NOMO-1 (cell line): ENCODE results near the gene ADH5.
"Not testable (repeated sequence)": the region's sequence is repeated elsewhere in the genome, so short reads cannot be mapped to it uniquely, and the experiment has no call there.

Experiments used
- DNase-seq, 2 experiments: peaks; one replicate each; lab custom pipeline; 2025; ENCODE audit not compliant: unreplicated experiment in 2 of 2; lab: John Stamatoyannopoulos, UW

Gene ADH5

GRCh38 chr4:99088481-99089365, at the start of gene ADH5:
Gene ADH5 (minus strand): TSS chr4:99088788. CDS start chr4:99088700, 88 bp downstream.
- peak; percentile 68 to 78 for DNase-seq

GRCh38 chr4:99136329-99136728, 47.7 kb upstream of the ADH5 start:
- no peak for DNase-seq

GRCh38 chr4:99135541-99136162, 47.1 kb upstream of the ADH5 start:
- no peak for DNase-seq

DNA sequence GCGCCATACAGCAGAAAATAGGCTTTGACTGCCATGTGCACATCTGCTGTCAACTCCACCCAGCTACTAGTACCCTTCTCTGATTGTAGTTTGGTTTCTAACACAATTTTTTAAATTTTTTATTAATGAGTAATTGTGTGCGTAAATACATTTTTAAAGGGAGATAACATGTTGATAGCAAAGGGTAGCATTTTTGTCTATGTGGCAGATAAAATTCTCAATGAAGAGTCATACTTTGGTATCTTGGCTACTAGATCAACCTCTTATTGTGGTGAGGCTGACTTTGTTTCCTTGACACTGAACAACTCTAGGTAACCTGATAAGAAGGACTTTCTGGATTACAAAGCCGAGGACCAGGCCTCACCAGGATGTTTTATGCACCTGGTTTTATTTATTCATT, 46.0 kb upstream of the ADH5 start:
- DNase-seq = no peak

GRCh38 chr4:99131378-99131777, 42.8 kb upstream of the ADH5 start:
- DNase-seq = no peak

- DNase-seq = no peak
These were observed 37.8 kb upstream of the ADH5 start for GRCh38 chr4:99126376-99126775.

- DNase-seq = no peak
These were observed 32.4 kb upstream of the ADH5 start for GRCh38 chr4:99121008-99121407.

GRCh38 chr4:99120501-99120900, 31.9 kb upstream of the ADH5 start:
- no peak for DNase-seq

GRCh38 chr4:99117876-99118693, 29.5 kb upstream of the ADH5 start:
- no peak for DNase-seq

- DNase-seq = not testable (repeated sequence)
These were observed 28.7 kb upstream of the ADH5 start for GRCh38 chr4:99117122-99117841.

GRCh38 chr4:99109286-99109685, 20.7 kb upstream of the ADH5 start:
- not testable (repeated sequence) for DNase-seq

DNA sequence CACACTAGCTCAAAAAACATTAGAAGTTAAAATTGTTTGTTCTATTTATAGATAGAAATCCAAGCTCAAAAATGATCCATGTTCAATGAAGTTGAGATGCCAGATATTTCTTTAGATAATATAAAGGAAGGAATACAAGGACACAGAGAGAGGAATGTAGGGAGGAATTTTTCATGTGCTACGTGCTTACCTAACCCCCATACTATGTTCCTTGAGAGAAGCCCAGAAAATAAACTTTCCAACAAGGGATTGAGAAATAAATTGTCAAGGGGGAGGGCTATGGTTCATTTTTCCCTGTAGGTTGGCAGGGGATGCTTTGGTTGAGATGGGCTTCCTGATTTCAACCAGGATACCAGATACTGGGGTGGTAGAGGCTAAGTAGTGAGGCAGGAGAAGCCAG, 15.6 kb upstream of the ADH5 start:
- DNase-seq = no peak

DNA sequence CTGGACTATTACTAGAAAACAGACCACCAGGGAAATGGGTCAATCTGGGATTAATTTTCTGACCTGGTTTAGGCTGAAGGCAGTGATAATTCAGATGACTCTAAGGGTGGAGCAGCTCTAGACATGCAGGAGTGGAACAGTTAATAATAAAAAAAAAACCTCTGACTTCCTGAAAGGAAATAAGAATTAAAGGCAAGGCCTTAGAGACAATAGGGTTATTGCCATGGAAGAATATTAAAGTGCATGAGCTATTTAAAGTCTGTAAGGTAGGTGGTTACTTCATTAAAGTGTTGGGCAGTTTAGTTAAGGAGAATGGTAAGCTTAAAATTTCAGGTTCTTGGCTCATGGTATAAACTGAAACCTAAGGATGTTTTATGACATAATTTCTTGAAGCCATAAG, 14.6 kb upstream of the ADH5 start:
- no peak for DNase-seq

DNA sequence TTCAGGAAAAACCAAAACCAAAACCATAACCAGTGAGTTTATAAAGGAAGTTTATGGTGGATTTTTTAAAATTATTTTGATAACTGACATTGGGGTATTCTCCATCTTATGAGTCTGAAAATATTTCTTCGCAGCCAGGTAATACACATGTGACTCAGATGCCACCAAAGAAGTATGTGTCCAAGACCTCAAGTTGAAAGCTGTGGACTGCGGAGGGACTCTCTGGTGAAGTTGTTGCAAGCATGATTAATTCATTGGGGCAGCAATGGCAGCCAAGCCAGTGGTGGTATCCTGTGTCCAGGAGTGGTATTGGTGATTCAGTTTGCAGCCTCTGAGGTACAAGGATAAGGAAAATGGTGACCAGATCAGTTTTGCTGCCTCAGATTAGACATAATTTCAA, 14.0 kb upstream of the ADH5 start:
- no peak for DNase-seq

- no peak for DNase-seq
These were observed 12.3 kb upstream of the ADH5 start for GRCh38 chr4:99100876-99101275.

DNA sequence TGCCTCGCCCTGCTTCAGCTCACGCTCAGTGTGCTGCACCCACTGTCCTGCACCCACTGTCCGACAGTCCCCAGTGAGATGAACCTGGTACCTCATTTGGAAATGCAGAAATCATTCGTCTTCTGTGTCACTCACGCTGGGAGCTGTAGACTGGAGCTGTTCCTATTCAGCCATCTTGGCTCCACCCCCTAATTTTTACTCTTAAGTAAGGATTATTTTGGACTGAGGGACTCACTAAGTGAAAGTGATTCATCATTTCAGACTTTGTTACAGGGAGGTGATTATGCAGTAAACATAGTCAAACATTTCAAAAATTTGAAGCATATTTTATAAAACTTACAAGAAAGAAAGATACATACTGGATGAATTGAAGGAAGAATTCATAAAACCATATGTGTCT, 11.2 kb upstream of the ADH5 start:
- DNase-seq = not testable (repeated sequence)

- DNase-seq = no peak
These were observed 10.7 kb upstream of the ADH5 start for GRCh38 chr4:99099311-99099710.

DNA sequence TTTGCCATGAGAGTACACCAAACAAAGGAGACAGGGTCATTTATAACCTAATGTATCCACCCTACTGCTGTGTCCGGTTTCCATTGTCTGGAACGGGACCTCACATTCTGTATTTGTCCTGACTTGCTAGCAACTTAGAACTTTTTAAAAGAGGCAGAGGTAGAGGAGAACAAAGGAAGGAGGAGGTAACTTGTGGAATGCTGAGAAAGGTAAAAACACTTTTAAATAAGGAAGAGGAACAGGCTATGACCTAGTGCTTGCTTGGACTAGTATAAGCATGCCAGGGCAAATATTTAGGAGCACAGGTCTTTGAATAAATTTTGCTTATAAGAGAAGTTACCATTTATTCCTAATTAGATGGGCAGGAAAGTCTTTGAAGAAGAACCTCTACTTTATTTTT, 3.3 kb upstream of the ADH5 start:
- DNase-seq = not testable (repeated sequence)

DNA sequence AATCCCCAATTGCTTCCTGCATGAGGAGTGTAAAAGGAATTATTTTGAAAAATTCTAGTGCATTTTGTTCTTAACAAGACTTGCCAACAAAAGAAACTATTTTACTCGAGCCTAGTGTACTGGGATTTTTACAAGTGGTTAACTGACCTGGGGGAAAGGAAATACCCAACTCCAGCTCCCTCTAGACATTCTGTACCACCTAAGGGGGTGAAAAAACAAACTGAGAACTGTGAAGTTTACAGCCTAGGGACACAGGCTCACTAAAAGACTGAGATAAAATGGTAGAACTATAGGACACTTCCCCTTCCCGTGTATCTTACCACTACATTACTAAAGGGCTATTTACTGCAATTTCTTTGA, 2.6 kb upstream of the ADH5 start:
- no peak for DNase-seq

DNA sequence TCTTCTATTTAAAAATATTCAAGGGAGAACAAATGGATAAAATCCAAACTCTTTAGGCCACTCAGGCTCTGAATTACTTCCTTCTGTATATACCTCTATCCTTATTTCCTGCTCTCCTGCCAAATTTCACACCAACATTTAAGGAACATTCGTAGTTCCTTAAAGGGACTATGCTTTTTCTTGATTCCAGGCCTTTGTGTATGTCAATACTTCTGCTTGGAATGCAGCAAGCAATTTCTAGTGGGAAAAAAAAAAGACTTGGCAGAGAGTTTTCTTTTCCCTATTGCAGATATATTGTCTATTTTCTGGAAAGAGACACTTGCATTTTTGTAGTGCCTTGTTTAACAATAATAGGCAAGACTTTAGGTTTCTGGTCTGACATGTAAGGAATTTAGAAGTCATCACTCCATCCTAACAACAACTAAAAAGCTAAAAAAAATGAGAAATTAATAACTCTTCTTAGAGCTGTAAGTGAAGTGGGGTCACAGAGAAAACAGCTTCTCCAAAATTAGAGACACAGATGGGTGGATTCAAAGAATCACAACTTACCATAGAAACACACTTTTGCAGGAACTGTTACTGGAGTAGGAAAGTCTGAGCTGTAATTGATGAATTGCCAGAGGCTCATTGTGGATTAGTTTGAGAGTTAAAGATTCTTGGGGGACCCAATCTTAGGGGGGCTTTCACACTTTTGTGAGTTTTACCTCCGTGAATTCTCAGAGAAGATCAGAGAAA, 2.1 kb upstream of the ADH5 start:
- no peak for DNase-seq
